Esophagus muscularis mucosa (tissue), 4 donors: ENCODE data around the gene SLC12A7.

Experiments used
- EP300 ChIP-seq: sonication (generic); formaldehyde crosslinking; IDR thresholded peaks from one replicate; pipeline ENCODE4 v1.6.1; 2017; ENCODE audit warnings: antibody characterized with exemption
- POLR2A ChIP-seq: fragments of 450-650 bp; IDR thresholded peaks from one replicate; pipeline ENCODE4 v1.6.1; 2017; ENCODE audit warnings: antibody characterized with exemption, moderate library complexity, mild to moderate bottlenecking, low read depth
- TF ChIP-seq, protein P1 (sequence below), 3 experiments: fragments of 200-600 bp in 2 of 3; fragments of 450-650 bp in 1 of 3; sonication (generic) in 2 of 3; IDR thresholded peaks; one replicate each; pipeline ENCODE4 v1.5.1; 2017 to 2019; ENCODE audit warnings: antibody characterized with exemption in 3 of 3, mild to moderate bottlenecking in 2 of 3, moderate library complexity in 1 of 3

DNA sequence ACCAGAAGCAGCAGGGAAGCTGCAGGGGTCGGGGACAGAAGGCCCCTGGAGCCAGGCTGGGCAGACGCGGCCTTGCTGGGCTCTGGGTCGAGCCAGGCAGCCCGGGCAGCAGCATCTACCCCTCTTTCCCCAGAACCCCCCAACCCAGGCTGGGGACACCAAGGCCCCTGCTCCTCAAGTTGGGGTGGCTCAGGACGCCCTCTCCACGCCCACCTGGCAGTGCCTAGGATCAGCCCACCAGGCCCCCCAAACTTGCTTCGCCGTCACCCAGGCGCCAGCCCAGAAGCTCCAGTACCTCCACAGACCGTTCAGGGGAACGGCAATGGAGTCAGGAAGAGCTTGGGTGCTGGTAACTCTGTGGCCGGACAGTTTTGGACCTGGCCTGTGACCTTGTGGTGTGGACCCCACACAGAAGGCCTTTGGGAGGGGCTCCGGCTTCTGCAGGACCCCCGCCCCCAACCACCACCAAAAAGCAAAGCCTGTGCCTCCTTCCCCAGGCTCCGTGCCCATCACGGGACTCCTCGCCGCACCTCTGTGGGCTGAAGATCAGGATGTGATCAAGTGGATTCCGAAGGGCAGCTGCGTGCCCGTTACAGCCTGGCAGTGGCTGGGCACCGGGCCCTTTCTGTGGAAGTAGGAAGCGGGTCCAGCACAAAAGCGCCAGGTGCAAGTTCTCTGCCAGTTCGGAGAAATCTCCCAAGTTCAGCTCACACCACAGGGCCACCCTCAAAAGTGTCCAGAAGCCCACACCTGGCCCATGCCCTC is 2.1 kb downstream of the SLC12A7 start:
- TF ChIP-seq POLR2A, result no peak
- no peak for TF ChIP-seq EP300
- TF ChIP-seq, protein P1, sequence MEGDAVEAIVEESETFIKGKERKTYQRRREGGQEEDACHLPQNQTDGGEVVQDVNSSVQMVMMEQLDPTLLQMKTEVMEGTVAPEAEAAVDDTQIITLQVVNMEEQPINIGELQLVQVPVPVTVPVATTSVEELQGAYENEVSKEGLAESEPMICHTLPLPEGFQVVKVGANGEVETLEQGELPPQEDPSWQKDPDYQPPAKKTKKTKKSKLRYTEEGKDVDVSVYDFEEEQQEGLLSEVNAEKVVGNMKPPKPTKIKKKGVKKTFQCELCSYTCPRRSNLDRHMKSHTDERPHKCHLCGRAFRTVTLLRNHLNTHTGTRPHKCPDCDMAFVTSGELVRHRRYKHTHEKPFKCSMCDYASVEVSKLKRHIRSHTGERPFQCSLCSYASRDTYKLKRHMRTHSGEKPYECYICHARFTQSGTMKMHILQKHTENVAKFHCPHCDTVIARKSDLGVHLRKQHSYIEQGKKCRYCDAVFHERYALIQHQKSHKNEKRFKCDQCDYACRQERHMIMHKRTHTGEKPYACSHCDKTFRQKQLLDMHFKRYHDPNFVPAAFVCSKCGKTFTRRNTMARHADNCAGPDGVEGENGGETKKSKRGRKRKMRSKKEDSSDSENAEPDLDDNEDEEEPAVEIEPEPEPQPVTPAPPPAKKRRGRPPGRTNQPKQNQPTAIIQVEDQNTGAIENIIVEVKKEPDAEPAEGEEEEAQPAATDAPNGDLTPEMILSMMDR (IDR thresholded peaks at IDR 0.05), result no peak
